GM12873 (cell line): ENCODE measurements around the gene SMTN.

Experiments
- CTCF ChIP-seq: IDR thresholded peaks from 2 replicates; pipeline ENCODE4 v1.5.1; 2012; ENCODE audit warnings: low read depth, mild to moderate bottlenecking, moderate library complexity, low read length, control low read depth; ENCODE audit not compliant: insufficient read depth; ENCODE audit errors: missing control alignments

The SMTN gene

GRCh38 chr22:31142285-31142684 is 61.2 kb downstream of the SMTN start:
- no peak for TF ChIP-seq CTCF

GRCh38 chr22:31143038-31143437 is 61.9 kb downstream of the SMTN start:
- TF ChIP-seq CTCF, result no peak

- TF ChIP-seq CTCF, result no peak
Observed at GRCh38 chr22:31143537-31143936, 62.4 kb downstream of the SMTN start.

- TF ChIP-seq CTCF, result no peak
Observed at GRCh38 chr22:31144223-31144622, 63.1 kb downstream of the SMTN start.

- TF ChIP-seq CTCF, result no peak
Observed at GRCh38 chr22:31148488-31148887, 67.4 kb downstream of the SMTN start.

- peak; percentile 97 for TF ChIP-seq CTCF
Observed at GRCh38 chr22:31148953-31149627, 68.0 kb downstream of the SMTN start.

GRCh38 chr22:31150615-31151014 is 69.5 kb downstream of the SMTN start:
- TF ChIP-seq CTCF, result peak; percentile 49

- TF ChIP-seq CTCF, result no peak
Observed at GRCh38 chr22:31151872-31152271, 70.8 kb downstream of the SMTN start.
